Caco-2 (cell line): ENCODE data around the gene TMEM82. TPM values are rescaled to one million over a fixed set of nuclear protein-coding genes. Genes with fewer than 3 reads are reported as not detected.

Experiments
- BruUV-seq: library from RNA; stranded (reverse); fragments of 400-500 nt; replicated peaks from 2 replicates; lab custom pipeline; 2021; lab: Mats Ljungman, UMichigan
- CTCF ChIA-PET: fragments of 300-600 bp; sonication (Branson Sonifier 250); formaldehyde crosslinking; loops from one replicate; lab custom pipeline; 2022; ENCODE audit warnings: antibody characterized with exemption; lab: Charles Lee
- POLR2A ChIA-PET: fragments of 300-600 bp; sonication (Branson Sonifier 250); formaldehyde crosslinking; loops from one replicate; lab custom pipeline; 2022; ENCODE audit warnings: antibody characterized with exemption; lab: Charles Lee
- DNase-seq, 2 experiments: peaks; one replicate each; pipeline versions ENCODE4 v3.0.0 to v3.0.0-alpha.2; 2020 to 2022
- H3K27me3 ChIP-seq: replicated peaks from 2 replicates; pipeline ENCODE4 v1.6.0; 2011; ENCODE audit warnings: low read length; ENCODE audit not compliant: control insufficient read depth, insufficient read depth
- H3K36me3 ChIP-seq: 2 replicates; pipeline ENCODE4 v1.5.1; 2011; ENCODE audit warnings: low read length; ENCODE audit not compliant: control insufficient read depth, insufficient read depth
- H3K4me1 ChIP-seq: fragments of 250-450 bp; sonication (Bioruptor Pico); 2 replicates; pipeline ENCODE4 v1.5.1; 2020; ENCODE audit warnings: mild to moderate bottlenecking
- H3K4me3 ChIP-seq: 2 replicates; pipeline ENCODE4 v1.5.1; 2011; ENCODE audit warnings: low read depth, mild to moderate bottlenecking, control low read depth, low read length
- H3K9me3 ChIP-seq: fragments of 250-450 bp; sonication (Bioruptor Pico); 2 replicates; pipeline ENCODE4 v1.5.1; 2020; ENCODE audit warnings: mild to moderate bottlenecking, moderate library complexity
- H3K27ac Mint-ChIP-seq: one replicate; pipeline ENCODE4 v1.8.0; 2022; ENCODE audit warnings: mixed read lengths; ENCODE audit not compliant: unreplicated experiment
- H3K27me3 Mint-ChIP-seq: one replicate; pipeline ENCODE4 v1.8.0; 2022; ENCODE audit warnings: mixed read lengths; ENCODE audit not compliant: insufficient read depth, unreplicated experiment
- H3K36me3 Mint-ChIP-seq: one replicate; pipeline ENCODE4 v1.8.0; 2022; ENCODE audit warnings: mild to moderate bottlenecking, mixed read lengths; ENCODE audit not compliant: insufficient read depth, unreplicated experiment
- H3K4me1 Mint-ChIP-seq: one replicate; pipeline ENCODE4 v1.8.0; 2022; ENCODE audit warnings: low read depth, mixed read lengths; ENCODE audit not compliant: unreplicated experiment
- H3K4me3 Mint-ChIP-seq: one replicate; pipeline ENCODE4 v1.8.0; 2022; ENCODE audit warnings: mild to moderate bottlenecking, moderate library complexity, mixed read lengths; ENCODE audit not compliant: unreplicated experiment
- H3K9me3 Mint-ChIP-seq: one replicate; pipeline ENCODE4 v1.8.0; 2022; ENCODE audit warnings: mixed read lengths; ENCODE audit not compliant: unreplicated experiment
- CTCF ChIP-seq, 2 experiments: fragments of 200-600 bp in 1 of 2; IDR thresholded peaks; 1 replicate in 1 of 2; 2 replicates in 1 of 2; pipeline versions ENCODE4 v1.5.1 to v1.8.0; 2011 to 2022; ENCODE audit warnings: antibody characterized with exemption in 1 of 2, control low read depth in 1 of 2, inconsistent platforms in 1 of 2, low read depth in 1 of 2, low read length in 1 of 2, mild to moderate bottlenecking in 1 of 2, moderate library complexity in 1 of 2; ENCODE audit not compliant: insufficient read depth in 1 of 2, severe bottlenecking in 1 of 2, unreplicated experiment in 1 of 2
- intact Hi-C: fragments of 100-400 bp; cut with micrococcal nuclease; formaldehyde crosslinking; loops from one replicate; pipeline ENCODE4 v1.10.0; 2022; ENCODE audit not compliant: unreplicated experiment
- total RNA-seq: library from RNA; stranded (reverse); gene quantifications from 2 replicates; pipeline ENCODE4 v1.2.3, GENCODE V29; 2022

TMEM82 gene
- total RNA-seq, 1 experiment from 2014 or later = 3.5 TPM

- ChIA-PET POLR2A (no interaction called here), CTCF (no interaction called here)
- Mint-ChIP-seq H3K36me3 (no peaks in the 10 kb centered on the region), H3K9me3 (no peaks in the 10 kb centered on the region), H3K27me3 (no peaks in the 10 kb centered on the region), H3K27ac (peak overlapping the region; percentile 39), H3K4me1 (peaks cover 21% of the 10 kb centered on the region), H3K4me3 (no peak overlapping the region)
- intact Hi-C loops = no loop called here
- DNase-seq = no peak
- no peak for TF ChIP-seq CTCF (IDR thresholded peaks at IDR 0.05; ENCODE audit: insufficient read depth in 1 of 2, low read depth in 1 of 2, low read length in 1 of 2, severe bottlenecking in 1 of 2, unreplicated experiment in 1 of 2)
- Histone ChIP-seq H3K4me3 (no peak overlapping the region), H3K9me3 (no peaks in the 10 kb centered on the region), H3K4me1 (peaks cover 28% of the 10 kb centered on the region), H3K27me3 (no peaks in the 10 kb centered on the region), H3K36me3 (no peaks in the 10 kb centered on the region)
- no TSS peak for BruUV-seq
Observed at GRCh38 chr1:15786581-15786980, 44.3 kb downstream of the TMEM82 start.

GRCh38 chr1:15788624-15789301 lies 46.5 kb downstream of the TMEM82 start:
- no peaks in the 10 kb centered on the region for H3K27me3 ChIP-seq
- no peaks in the 10 kb centered on the region for H3K9me3 ChIP-seq
- CTCF ChIA-PET = no interaction called here
- BruUV-seq = no TSS peak
- intact Hi-C loops = loop anchor here (1.0 kb wide), 1 partner anchor 8 kb away; no protein-coding TSS in a partner anchor
- no peaks in the 10 kb centered on the region for H3K27me3 Mint-ChIP-seq
- no peak overlapping the region for H3K4me3 Mint-ChIP-seq
- no peak overlapping the region for H3K4me3 ChIP-seq
- H3K27ac Mint-ChIP-seq = peak overlapping the region; percentile 71
- H3K4me1 Mint-ChIP-seq = peaks cover 33% of the 10 kb centered on the region
- DNase-seq = no peak
- no peaks in the 10 kb centered on the region for H3K9me3 Mint-ChIP-seq
- H3K36me3 Mint-ChIP-seq = peaks cover 5% of the 10 kb centered on the region
- peaks cover 44% of the 10 kb centered on the region for H3K4me1 ChIP-seq
- no peaks in the 10 kb centered on the region for H3K36me3 ChIP-seq
- TF ChIP-seq CTCF (IDR thresholded peaks at IDR 0.05; ENCODE audit: insufficient read depth in 1 of 2, low read depth in 1 of 2, low read length in 1 of 2, severe bottlenecking in 1 of 2, unreplicated experiment in 1 of 2) = no peak
- POLR2A ChIA-PET = no interaction called here

DNA sequence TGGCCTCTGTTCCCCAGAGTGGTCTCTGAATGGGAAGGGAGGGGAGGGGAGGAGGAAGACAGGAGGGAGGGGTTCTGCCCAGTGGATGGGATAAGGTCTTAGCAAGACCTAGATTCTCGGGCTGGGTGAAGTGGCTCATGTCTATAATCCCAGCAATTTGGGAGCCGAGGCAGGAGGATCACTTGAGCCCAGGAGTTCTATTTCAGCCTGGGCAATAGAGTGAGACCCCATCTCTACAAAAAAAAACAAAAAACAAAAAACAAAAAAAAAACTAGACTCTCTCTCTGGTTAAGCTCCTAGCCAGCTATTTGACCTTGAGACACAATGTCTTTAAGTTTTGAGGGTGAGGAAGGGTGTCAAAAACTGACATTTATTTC lies 53.8 kb downstream of the TMEM82 start:
- ChIA-PET CTCF (no interaction called here), POLR2A (interaction anchor here (0.7 to 1.7 kb wide), 3 partner anchors 38 to 51 kb away, joined by 3 to 10 read pairs (median 4); partner anchors contain the start of gene SPEN)
- no peaks in the 10 kb centered on the region for H3K36me3 ChIP-seq
- intact Hi-C loops = no loop called here
- Mint-ChIP-seq H3K36me3 (peaks cover 34% of the 10 kb centered on the region), H3K27ac (peak overlapping the region; percentile 92), H3K4me1 (peaks cover 50% of the 10 kb centered on the region), H3K9me3 (no peaks in the 10 kb centered on the region), H3K4me3 (no peak overlapping the region), H3K27me3 (no peaks in the 10 kb centered on the region)
- no peak for DNase-seq
- BruUV-seq = no TSS peak
- no peaks in the 10 kb centered on the region for H3K27me3 ChIP-seq
- TF ChIP-seq CTCF (IDR thresholded peaks at IDR 0.05; ENCODE audit: insufficient read depth in 1 of 2, low read depth in 1 of 2, low read length in 1 of 2, severe bottlenecking in 1 of 2, unreplicated experiment in 1 of 2) = no peak
- no peak overlapping the region for H3K4me3 ChIP-seq
- H3K4me1 ChIP-seq = peaks cover 78% of the 10 kb centered on the region
- H3K9me3 ChIP-seq = no peaks in the 10 kb centered on the region

Other genes with a start within 250 kb of the TMEM82 start
- gene CASP9, start 218.3 kb upstream of the TMEM82 start, total RNA-seq = 9.9 and 12.4 TPM in 2 replicates
- gene DNAJC16, start 215.7 kb upstream of the TMEM82 start, total RNA-seq = 15.1 and 17.2 TPM in 2 replicates
- 46.5 and 48.3 TPM in 2 replicates for gene AGMAT, start 157.4 kb upstream of the TMEM82 start, total RNA-seq
- gene DDI2, start 125.0 kb upstream of the TMEM82 start, total RNA-seq = 53.1 and 53.4 TPM in 2 replicates
- 33.3 and 38.6 TPM in 2 replicates for gene PLEKHM2, start 58.2 kb upstream of the TMEM82 start, total RNA-seq
- gene SLC25A34, start 6.2 kb upstream of the TMEM82 start, total RNA-seq = 0.49 and 1.1 TPM in 2 replicates
- gene FBLIM1, start 16.3 kb downstream of the TMEM82 start, total RNA-seq = 3.6 and 5.5 TPM in 2 replicates
- gene UQCRHL, start 65.2 kb downstream of the TMEM82 start, total RNA-seq = 1.8 and 1.9 TPM in 2 replicates
- gene SPEN, start 105.2 kb downstream of the TMEM82 start, total RNA-seq = 46.4 and 47.3 TPM in 2 replicates
- gene ZBTB17, start 233.6 kb downstream of the TMEM82 start, total RNA-seq = 21.5 and 23.5 TPM in 2 replicates